NT2/D1 (cell line): ENCODE measurements around the gene H2AZ1.

Experiments
- DNase-seq: peaks from one replicate; pipeline ENCODE4 v3.0.0-alpha.2; 2011; ENCODE audit warnings: low read depth, low spot score
- H3K27me3 ChIP-seq: 2 replicates; pipeline ENCODE4 v1.6.0; 2011; ENCODE audit warnings: mild to moderate bottlenecking; ENCODE audit not compliant: insufficient read length, insufficient read depth
- H3K36me3 ChIP-seq: 2 replicates; pipeline ENCODE4 v1.6.1; 2011; ENCODE audit warnings: mild to moderate bottlenecking, low read length, mixed read lengths; ENCODE audit not compliant: insufficient read depth, insufficient read length
- H3K4me1 ChIP-seq: 2 replicates; pipeline ENCODE4 v1.5.1; 2011; ENCODE audit not compliant: insufficient read depth, insufficient read length
- H3K4me3 ChIP-seq: 2 replicates; pipeline ENCODE4 v1.5.1; 2011; ENCODE audit warnings: low read depth; ENCODE audit not compliant: insufficient read length
- H3K9ac ChIP-seq: 2 replicates; pipeline ENCODE4 v1.6.0; 2011; ENCODE audit warnings: low read depth; ENCODE audit not compliant: insufficient read length
- H3K9me3 ChIP-seq: 2 replicates; pipeline ENCODE4 v1.5.1; 2011; ENCODE audit warnings: mild to moderate bottlenecking, low read length; ENCODE audit not compliant: insufficient read depth
- SUZ12 ChIP-seq: IDR thresholded peaks from 2 replicates; pipeline ENCODE4 v1.6.1; 2011; ENCODE audit not compliant: insufficient read length, insufficient read depth; ENCODE audit errors: extremely low read depth
- YY1 ChIP-seq: IDR thresholded peaks from 2 replicates; pipeline ENCODE4 v1.6.1; 2011; ENCODE audit not compliant: insufficient read length, insufficient read depth
- ZNF274 ChIP-seq: IDR thresholded peaks from 2 replicates; pipeline ENCODE4 v1.6.1; 2011; ENCODE audit warnings: mild to moderate bottlenecking, low read depth, low read length

Gene H2AZ1

DNA sequence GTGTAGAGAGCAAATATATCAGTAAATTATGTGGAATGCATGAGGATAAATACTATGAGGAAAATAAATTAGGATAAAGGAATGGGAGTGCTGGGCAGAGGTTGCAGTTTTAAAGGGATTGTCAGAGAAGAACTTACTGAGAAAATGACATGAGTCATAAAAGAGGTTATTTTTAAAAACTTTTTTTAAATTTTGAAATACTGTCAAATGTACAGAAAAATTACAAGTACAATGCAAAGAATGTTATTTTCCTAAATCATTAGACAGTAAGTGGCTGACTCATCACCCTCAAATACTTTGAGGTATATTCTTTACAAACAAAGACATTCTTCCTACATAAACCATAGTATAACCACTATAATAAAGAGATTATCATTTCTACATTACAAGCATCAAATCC, 29.8 kb upstream of the H2AZ1 start:
- Histone ChIP-seq H3K4me1 (no peaks in the 10 kb centered on the region), H3K9me3 (no peaks in the 10 kb centered on the region), H3K36me3 (no peaks in the 10 kb centered on the region), H3K4me3 (no peak overlapping the region), H3K9ac (no peak overlapping the region), H3K27me3 (no peaks in the 10 kb centered on the region)
- TF ChIP-seq ZNF274 = no peak
- no peak for TF ChIP-seq SUZ12
- no peak for TF ChIP-seq YY1
- no peak for DNase-seq

GRCh38 chr4:99971453-99972111, 21.5 kb upstream of the H2AZ1 start:
- TF ChIP-seq SUZ12 (no peak), ZNF274 (no peak), YY1 (no peak)
- no peak for DNase-seq
- no peak overlapping the region for H3K4me3 ChIP-seq
- H3K9ac ChIP-seq = no peak overlapping the region
- H3K4me1 ChIP-seq = peaks cover 3% of the 10 kb centered on the region
- no peaks in the 10 kb centered on the region for H3K9me3 ChIP-seq
- H3K27me3 ChIP-seq = no peaks in the 10 kb centered on the region
- H3K36me3 ChIP-seq = no peaks in the 10 kb centered on the region

- Histone ChIP-seq H3K4me1 (peaks cover 3% of the 10 kb centered on the region), H3K27me3 (no peaks in the 10 kb centered on the region), H3K36me3 (no peaks in the 10 kb centered on the region), H3K4me3 (no peak overlapping the region), H3K9me3 (no peaks in the 10 kb centered on the region), H3K9ac (no peak overlapping the region)
- DNase-seq = no peak
- TF ChIP-seq YY1 (no peak), ZNF274 (no peak), SUZ12 (no peak)
These were observed 18.3 kb upstream of the H2AZ1 start for GRCh38 chr4:99968330-99968729.

DNA sequence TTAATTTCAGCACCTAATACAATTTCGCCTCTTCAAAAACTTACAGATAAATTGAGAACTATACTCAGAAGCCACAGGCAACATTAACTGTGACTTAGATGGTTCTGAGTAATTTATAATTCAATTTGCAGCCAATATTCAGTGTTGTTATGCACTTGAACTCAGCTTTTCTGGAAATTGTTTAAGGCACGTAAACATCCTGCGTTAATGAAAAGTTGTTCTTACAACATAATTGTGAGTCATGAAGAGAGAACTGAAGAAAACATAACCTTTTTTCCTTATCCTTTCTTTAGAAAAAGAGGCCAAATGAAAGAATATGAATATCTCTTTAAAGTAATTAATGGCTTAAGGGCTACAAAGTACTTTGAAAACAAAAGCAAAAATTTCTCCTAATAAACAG, 16.6 kb upstream of the H2AZ1 start:
- H3K9ac ChIP-seq = no peak overlapping the region
- no peaks in the 10 kb centered on the region for H3K36me3 ChIP-seq
- H3K27me3 ChIP-seq = no peaks in the 10 kb centered on the region
- no peak for DNase-seq
- TF ChIP-seq ZNF274 = no peak
- no peak for TF ChIP-seq YY1
- no peak for TF ChIP-seq SUZ12
- peaks cover 3% of the 10 kb centered on the region for H3K4me1 ChIP-seq
- no peaks in the 10 kb centered on the region for H3K9me3 ChIP-seq
- H3K4me3 ChIP-seq = no peak overlapping the region

DNA sequence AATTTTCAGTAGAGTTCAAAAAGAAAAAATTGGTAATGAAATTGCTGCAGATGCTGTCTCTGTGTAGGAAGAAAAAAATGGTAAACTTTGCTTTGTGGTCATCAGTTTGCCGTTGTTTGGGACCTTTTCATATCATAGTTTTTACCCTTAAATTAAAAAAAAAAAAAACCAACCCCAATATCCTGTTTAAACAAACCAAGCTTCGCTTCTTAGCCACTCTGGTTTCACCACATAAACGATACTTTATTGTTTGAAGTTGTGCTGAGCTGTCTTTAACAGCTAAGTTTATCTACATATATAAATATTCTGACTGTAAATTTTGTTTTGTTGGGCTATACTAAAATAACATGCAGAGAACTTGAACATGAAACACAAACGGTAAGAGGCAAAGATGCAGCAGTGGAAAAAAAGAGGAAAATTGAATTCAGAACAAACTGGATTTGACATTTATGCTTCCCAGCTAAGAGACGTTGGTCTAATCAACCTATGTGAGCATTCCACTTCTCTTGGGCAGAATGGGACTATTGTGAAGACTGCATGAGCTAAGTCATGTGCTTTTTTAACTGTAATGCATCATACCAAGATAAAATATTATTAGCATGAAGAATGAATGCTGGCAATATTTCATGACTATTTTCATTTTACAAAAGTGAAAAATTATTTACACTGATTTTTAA, 15.7 kb upstream of the H2AZ1 start:
- H3K9ac ChIP-seq = no peak overlapping the region
- no peak overlapping the region for H3K4me3 ChIP-seq
- no peak for TF ChIP-seq SUZ12
- TF ChIP-seq ZNF274 = no peak
- no peak for TF ChIP-seq YY1
- no peak for DNase-seq
- peaks cover 3% of the 10 kb centered on the region for H3K4me1 ChIP-seq
- H3K9me3 ChIP-seq = no peaks in the 10 kb centered on the region
- H3K36me3 ChIP-seq = no peaks in the 10 kb centered on the region
- no peaks in the 10 kb centered on the region for H3K27me3 ChIP-seq

GRCh38 chr4:99965173-99965572, 15.1 kb upstream of the H2AZ1 start:
- no peak overlapping the region for H3K4me3 ChIP-seq
- peaks cover 3% of the 10 kb centered on the region for H3K4me1 ChIP-seq
- no peaks in the 10 kb centered on the region for H3K9me3 ChIP-seq
- TF ChIP-seq YY1 = no peak
- TF ChIP-seq ZNF274 = no peak
- TF ChIP-seq SUZ12 = no peak
- H3K36me3 ChIP-seq = no peaks in the 10 kb centered on the region
- H3K9ac ChIP-seq = no peak overlapping the region
- H3K27me3 ChIP-seq = no peaks in the 10 kb centered on the region
- no peak for DNase-seq

- Histone ChIP-seq H3K4me1 (no peaks in the 10 kb centered on the region), H3K9me3 (no peaks in the 10 kb centered on the region), H3K4me3 (no peak overlapping the region), H3K27me3 (no peaks in the 10 kb centered on the region), H3K36me3 (no peaks in the 10 kb centered on the region), H3K9ac (no peak overlapping the region)
- TF ChIP-seq ZNF274 = no peak
- no peak for TF ChIP-seq YY1
- TF ChIP-seq SUZ12 = no peak
- DNase-seq = no peak
These were observed 11.6 kb upstream of the H2AZ1 start for GRCh38 chr4:99961711-99962110.
